ENCODE data around the gene ITPR2.
"Not testable (repeated sequence)": the region's sequence is repeated elsewhere in the genome, so short reads cannot be mapped to it uniquely, and the experiment has no call there.

ITPR2 gene

DNA sequence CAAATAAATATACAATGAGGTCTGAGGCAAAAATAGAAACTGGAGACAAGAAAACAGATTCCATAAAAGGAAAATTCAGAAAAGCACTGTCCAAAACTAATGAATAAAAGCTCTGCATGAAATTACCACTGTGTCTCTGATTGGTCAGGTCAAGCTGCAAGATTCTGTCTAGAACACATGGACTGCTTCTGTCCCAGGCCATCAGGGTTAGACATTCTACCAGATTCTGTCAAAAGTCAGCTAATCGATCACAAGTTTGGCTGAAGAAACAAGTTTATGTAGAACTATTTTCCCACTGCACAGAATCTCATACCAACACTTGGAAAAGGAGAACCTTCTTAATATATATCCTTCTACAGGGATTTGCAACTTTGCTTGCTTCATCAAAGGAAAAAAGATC lies 223.0 kb downstream of the ITPR2 start:
- TF ChIP-seq, protein P1, sequence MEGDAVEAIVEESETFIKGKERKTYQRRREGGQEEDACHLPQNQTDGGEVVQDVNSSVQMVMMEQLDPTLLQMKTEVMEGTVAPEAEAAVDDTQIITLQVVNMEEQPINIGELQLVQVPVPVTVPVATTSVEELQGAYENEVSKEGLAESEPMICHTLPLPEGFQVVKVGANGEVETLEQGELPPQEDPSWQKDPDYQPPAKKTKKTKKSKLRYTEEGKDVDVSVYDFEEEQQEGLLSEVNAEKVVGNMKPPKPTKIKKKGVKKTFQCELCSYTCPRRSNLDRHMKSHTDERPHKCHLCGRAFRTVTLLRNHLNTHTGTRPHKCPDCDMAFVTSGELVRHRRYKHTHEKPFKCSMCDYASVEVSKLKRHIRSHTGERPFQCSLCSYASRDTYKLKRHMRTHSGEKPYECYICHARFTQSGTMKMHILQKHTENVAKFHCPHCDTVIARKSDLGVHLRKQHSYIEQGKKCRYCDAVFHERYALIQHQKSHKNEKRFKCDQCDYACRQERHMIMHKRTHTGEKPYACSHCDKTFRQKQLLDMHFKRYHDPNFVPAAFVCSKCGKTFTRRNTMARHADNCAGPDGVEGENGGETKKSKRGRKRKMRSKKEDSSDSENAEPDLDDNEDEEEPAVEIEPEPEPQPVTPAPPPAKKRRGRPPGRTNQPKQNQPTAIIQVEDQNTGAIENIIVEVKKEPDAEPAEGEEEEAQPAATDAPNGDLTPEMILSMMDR (IDR thresholded peaks at IDR 0.05; ENCODE audit: low read depth, low read length): no peak
- no peak for DNase-seq (ENCODE audit: extremely low read depth, low read depth)

DNA sequence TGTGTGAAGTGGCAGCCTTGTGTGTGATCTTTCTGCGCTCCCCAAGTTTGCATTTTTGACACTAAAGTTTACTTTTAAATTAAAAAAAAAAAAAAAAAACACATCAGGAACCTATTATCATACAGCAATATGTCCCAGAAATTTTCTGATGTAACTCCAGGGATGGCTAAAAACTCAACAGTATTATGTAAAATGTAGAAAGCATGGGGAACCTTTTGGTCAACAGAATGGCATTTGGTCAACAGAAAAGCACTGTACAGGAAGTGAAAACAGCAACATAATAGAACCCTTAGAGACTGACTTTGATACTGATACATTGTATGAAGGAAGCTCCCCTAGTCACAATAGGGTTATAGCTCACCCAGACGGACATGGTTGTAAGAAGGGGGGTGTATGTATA lies 224.3 kb downstream of the ITPR2 start:
- TF ChIP-seq, protein P1 (IDR thresholded peaks at IDR 0.05; ENCODE audit: low read depth, low read length): no peak
- peak; percentile 50 for DNase-seq (ENCODE audit: extremely low read depth, low read depth)

DNA sequence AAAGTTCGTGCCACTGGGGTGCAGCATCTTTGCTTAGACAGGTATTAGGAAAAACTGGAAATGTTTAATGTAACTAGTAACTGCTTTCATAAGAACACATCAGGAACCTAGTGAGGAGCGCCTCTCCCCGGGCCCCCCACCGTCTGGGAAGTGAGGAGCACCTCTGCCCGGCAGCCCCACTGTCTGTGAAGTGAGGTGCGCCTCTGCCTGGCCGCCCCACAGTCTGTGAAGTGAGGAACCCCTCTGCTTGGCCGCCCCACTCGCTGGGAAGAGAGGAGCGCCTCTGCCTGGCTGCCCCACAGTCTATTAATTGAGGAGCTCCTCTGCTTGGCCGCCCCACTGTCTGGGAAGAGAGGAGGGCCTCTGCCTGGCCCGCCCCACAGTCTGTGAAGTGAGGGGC lies 224.7 kb downstream of the ITPR2 start:
- no peak for DNase-seq (ENCODE audit: extremely low read depth, low read depth)
- TF ChIP-seq, protein P1 (IDR thresholded peaks at IDR 0.05; ENCODE audit: low read depth, low read length): no peak

DNA sequence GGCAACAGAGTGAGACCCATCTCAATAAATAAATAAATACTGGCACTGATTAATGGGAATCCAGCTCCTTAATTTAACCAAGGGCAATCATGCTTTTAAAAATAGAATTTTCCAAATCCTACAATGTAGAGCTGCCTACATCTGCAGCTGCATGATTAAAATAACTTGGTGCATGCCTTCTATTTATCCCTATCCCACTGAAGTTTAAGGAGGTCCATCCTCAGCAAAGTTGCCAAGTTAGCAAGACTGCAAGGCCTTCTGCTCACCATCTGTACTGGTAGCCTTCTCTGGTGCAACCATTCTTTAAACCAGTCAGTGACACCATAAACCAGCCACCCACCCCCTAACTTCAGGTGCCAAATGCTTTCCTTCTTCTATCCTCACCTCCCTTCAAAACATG lies 226.1 kb downstream of the ITPR2 start:
- TF ChIP-seq, protein P1 (IDR thresholded peaks at IDR 0.05; ENCODE audit: low read depth, low read length): no peak

DNA sequence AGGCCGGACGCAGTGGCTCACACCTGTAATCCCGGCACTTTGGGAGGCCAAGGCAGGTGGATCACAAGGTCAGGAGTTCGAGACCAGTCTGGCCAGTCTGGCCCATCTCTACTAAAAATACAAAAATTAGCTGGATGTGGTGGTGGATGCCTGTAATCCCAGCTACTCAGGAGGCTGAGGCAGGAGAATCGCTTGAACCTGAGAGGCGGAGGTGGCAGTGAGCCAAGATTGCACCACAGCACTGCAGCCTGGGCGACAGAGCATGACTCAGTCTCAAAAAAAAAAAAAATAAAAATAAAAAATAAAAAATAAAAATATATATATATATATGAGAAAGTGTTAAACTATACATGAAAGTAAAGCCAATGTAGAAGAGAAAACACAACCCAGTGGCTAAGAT lies 228.2 kb downstream of the ITPR2 start:
- not testable (repeated sequence) for DNase-seq (ENCODE audit: extremely low read depth, low read depth)

More for the DNA sequence above, 226.1 kb downstream of the ITPR2 start:
- no peak for DNase-seq (ENCODE audit: extremely low read depth, low read depth)

DNA sequence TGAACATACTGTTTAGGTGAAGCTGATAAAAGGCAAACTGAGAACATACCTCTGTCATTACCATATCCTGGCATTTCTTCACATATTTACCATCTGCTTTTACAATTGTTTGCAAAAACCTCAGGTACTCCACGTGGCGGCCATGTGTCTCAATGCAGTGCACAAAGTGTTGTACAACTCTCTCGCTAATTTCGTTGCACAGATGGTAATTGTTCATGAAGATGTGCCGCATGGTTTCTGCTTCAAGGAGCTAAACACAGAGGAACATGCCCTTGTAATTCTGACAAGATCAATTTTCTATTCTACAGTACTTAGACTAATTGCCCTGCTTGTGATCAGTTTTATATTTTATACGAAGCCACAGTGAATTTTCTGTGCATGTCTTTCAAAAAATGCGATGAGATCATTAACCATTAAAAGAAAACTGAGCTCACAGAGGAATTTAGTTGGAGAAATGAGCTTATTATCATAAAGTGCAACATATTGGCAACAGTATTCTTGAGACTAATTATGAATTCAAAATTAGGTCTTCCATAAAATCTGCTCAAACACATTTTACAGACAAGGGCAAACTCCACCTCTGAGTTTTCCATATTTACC lies 233.8 kb downstream of the ITPR2 start:
- no peak for DNase-seq (ENCODE audit: extremely low read depth, low read depth)
- TF ChIP-seq, protein P1 (IDR thresholded peaks at IDR 0.05; ENCODE audit: low read depth, low read length): no peak

DNA sequence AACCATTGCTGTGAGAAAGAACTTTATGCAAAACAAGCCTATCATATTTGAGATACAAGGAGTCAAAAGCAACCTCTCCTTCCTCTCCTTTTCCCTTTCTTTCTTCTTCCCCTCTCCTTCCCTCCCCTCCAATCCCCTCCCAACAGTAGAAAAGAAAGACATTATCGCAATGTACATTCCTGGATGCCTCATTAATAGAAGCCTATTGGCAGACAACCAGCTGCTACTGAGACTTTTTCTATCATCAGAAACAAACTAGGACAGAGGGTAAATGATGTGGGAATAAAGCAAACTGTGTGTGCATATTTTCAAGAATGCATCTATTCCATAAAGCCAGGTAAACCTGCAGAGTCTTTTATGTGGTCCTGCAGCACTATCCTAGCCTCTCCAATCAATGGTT lies 237.2 kb downstream of the ITPR2 start:
- no peak for DNase-seq (ENCODE audit: extremely low read depth, low read depth)
- TF ChIP-seq, protein P1 (IDR thresholded peaks at IDR 0.05; ENCODE audit: low read depth, low read length): no peak

DNA sequence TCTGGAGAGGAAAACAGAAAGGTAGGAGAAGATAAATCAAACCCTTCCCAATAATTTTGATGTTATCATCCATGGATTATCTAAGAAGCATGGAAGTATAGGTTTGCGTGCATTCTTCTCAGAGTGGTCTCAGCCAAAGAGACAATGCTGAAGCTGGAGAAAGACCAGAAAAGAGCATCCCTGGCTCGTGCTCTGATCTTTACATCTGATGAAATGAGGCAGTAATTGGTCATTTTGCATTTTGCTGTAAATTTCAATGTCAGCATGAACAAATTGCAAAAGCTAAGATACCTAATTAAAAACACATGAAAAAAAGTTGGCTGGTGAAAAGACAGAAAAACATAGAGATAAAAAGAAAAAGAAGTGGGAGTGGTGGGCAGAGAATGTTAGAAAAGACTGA lies 252.4 kb downstream of the ITPR2 start:
- TF ChIP-seq, protein P1 (IDR thresholded peaks at IDR 0.05; ENCODE audit: low read depth, low read length): no peak
- DNase-seq (ENCODE audit: extremely low read depth, low read depth): no peak
